Cerebellar cortex (tissue), 1 donor: ENCODE data around the gene TUBB1.

Experiments
- DNase-seq: peaks from one replicate; pipeline ENCODE4 v3.0.0-alpha.2; 2015; ENCODE audit warnings: low spot score

Gene TUBB1

GRCh38 chr20:59042796-59043631 lies 23.8 kb downstream of the TUBB1 start:
- DNase-seq = peak; percentile 84

- no peak for DNase-seq
Observed at GRCh38 chr20:59043698-59044097, 24.5 kb downstream of the TUBB1 start.

DNA sequence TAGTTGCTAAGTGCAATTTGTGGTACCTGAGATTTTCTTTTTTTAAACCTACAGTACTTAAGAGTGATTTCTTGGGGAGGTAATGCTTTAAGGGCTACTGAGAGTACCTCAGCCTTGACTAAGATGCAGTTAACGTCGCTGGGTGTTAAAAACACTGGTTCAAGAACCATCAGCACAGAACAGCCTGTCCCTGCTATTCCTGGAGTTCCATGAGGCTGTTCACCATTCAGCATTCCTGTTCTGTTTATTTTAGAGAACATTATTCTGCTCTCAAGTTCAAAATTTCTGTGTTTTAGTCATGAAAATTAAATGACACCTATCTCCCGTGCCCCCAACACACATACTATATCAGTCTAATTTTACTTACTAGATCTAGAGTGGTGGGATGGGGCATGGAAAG lies 25.1 kb downstream of the TUBB1 start:
- DNase-seq = no peak

DNA sequence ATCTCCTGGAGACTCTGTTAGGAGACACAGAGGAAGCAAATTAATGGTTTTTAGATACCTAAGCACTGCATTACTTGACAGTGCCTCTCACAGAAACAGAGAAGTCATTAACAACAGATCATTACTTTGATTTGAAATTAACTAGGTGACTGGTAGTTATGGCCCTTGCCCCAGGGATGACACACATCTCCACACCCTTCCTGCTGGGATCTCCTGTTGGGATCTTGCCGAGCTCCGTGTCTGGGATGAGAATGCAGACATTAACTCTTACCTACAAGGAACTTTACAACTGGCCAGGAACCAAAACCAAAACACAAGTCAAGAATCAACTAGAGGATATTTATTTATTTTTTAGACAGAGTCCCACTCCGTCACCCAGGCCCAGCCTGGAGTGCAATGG lies 25.6 kb downstream of the TUBB1 start:
- DNase-seq = no peak

DNA sequence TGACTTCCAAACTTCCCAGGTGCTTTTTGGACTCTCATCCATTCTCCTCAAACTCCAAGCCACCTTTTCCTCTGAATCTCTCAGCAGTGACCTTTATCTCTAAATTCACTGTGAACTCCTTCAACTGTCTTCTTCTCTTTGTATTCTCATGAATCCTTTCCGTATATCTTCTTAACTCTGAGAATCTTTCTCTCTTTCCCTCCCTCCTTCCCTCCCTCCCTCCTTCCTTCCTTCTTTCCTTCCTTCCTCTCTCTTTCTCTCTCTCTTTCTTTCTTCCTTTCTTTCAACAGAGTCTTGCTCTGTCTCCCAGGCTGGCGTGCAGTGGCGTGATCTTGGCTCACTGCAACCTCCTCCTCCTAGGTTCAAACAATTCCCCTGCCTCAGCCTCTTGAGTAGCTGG lies 27.6 kb downstream of the TUBB1 start:
- DNase-seq = no peak

- no peak for DNase-seq
Observed at GRCh38 chr20:59047938-59048680, 28.9 kb downstream of the TUBB1 start.

DNA sequence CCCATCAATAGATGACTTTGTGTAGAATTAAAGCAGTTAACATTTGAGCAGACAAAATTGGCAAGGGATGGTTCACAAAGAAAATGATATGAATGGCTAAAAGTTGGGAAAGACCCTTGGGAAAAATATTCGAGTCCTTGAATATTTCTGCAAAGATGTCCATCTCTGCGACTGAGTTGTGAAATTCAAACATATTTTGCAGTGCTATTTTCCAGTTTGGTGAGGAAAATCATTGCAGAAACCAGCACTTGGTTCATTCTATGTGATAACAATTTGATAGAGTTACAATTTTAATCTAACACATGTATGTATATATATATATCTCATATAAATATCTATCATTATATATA lies 29.4 kb downstream of the TUBB1 start:
- DNase-seq = no peak

- no peak for DNase-seq
Observed at GRCh38 chr20:59050437-59050836, 31.2 kb downstream of the TUBB1 start.

GRCh38 chr20:59051666-59052185 lies 32.5 kb downstream of the TUBB1 start:
- no peak for DNase-seq

DNA sequence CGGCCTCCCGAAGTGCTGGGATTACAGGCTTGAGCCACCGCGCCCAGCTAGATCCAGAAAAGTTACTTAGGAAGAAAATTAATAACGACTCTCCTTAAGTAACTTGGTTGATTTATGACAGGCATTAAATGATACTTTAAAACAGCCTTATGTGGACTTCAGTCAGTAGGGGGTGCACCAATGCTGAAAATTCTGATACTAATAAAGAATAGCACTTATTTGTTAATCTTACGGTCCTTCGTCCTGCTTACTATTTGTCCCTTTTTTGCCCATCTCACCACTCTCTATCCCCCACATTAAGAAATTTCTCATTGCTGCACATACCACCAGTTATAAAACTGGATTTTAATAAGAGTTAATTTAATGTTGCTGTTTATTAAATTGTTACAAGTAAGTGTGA lies 36.1 kb downstream of the TUBB1 start:
- no peak for DNase-seq

- DNase-seq = no peak
Observed at GRCh38 chr20:59062081-59062480, 42.9 kb downstream of the TUBB1 start.

DNA sequence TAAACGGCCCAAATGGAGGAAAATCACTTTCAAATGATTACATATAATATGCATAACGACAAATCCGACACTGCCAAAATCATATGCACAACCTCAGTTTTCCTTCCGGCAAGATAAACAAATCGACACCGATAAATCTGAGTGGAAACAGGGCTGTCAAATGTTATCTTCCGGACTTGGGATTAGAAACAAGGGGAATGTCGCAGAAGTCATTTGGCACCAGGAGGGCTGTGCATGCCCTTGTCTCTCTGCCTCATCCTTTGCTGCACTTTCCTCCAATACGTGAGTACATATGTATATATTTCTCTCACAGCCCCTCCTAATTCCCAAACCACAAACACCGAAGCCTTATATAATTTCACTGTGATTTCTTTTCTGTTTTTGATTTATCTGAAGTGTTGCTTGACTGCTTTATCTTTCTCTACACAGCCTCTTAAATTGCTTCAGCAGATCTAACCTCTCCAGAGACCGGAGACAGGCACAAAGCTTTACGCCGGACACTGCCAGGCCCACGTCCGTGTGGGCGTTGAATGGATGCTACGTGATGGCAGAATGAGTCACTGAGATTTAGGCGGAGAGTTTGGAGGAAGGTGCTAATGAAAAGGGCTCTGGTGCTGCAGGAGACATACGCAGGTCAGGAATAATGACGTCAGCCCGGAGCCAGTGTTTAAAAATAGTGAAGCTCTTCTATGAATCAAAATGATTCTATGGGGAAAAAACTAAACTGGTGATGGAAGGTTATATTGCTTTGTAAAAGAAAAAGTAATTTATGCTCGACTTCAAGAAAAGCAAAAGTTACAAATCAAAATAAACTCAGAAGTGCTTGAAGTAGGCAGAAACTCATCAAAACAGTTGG lies 44.4 kb downstream of the TUBB1 start:
- DNase-seq = peak; percentile 46

DNA sequence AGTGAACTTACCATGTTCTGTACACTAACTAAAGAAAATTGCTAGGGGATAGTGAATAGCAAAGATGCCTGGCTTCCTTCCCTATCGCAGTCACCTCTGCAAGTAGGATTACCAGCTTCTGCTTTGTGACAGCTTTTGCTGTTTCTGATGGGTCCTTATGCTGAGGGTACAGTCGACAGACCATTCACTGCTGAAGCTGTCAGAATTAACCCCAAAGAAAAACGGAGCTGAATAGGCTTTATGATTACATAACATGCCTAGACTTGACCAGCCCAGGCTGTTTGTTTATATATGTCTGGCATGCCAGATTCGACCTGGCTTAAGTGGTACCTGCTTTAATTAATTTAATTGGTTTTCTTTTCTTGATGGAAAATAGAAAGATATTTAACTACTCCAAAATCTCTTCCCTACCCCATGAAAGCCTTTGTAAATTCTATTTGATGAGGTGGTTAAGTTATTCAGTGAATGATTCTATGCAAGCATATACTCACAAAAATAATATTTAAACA lies 45.0 kb downstream of the TUBB1 start:
- no peak for DNase-seq

DNA sequence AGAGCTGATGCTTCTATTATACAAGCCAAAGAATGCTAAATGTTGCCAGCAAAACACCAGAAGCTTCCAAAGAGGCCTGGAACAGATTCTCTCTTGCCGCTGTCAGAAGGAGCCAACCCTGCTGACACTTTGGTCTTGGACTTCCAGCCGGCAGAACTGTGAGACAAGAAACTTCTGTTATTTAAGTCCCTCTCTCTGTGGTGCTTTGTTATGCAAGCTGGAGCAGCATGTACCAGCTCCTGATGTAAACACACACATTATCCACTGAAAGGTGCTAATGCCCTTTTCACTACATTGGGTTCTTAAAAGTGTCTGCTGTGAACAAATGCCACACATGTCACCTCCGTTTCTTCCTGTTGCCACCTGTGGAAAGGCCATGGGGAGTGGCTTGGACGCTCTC lies 49.3 kb downstream of the TUBB1 start:
- no peak for DNase-seq

DNA sequence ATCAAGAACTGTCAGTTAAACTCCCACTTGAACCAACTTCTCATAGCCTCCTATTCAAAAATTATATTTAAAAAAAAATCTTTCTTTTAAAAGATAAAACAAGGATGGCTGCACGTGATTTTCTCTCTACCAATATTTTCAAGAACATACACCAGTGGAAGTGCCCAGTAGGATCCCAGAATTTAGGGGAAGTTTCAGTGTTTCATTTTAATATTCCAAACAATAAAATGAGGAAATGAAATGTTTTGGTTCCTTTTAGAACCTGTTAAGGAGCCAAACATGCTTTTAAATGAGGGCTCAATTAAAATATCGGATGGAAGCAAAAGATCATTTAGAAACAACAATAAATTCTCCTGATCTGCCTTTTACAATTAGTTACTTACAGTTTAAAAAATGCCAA lies 49.8 kb downstream of the TUBB1 start:
- no peak for DNase-seq

DNA sequence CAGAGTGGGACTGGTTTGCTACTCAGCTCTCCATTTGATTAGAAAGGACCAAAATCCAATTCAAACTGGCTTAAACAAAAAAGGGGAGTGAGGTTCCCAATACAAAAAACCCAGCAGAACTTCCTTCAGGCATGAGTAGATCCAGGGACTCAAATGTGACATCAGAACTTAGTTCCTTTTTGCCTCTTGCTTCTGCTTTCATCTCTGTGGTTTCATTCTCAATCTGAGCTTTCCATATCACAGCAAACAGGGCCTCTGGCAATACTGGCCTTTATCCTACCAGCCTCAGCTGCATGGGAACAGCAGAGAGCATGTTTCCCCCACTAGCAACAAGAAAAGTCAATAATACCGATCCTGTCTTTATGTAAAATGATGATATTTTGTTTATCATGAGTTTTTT lies 52.0 kb downstream of the TUBB1 start:
- DNase-seq = no peak

DNA sequence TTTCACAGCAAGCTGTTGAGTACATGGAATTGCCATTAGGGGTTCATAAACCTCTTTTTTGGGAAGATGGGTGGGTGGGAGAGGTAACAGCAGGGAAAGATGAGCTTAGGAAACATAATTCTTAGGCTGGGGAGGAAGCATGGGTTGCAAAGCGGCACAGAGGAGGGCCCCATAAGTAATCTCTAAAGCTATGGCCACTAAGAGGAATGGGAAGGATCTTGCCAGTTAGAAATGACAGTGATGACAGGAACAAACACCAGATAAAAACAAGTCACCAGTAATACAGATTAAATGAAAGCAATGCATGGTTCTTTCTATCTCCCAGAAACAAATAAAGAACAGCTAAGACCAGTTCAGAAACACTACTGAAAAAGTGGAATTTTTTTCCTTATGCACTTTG lies 54.4 kb downstream of the TUBB1 start:
- no peak for DNase-seq

DNA sequence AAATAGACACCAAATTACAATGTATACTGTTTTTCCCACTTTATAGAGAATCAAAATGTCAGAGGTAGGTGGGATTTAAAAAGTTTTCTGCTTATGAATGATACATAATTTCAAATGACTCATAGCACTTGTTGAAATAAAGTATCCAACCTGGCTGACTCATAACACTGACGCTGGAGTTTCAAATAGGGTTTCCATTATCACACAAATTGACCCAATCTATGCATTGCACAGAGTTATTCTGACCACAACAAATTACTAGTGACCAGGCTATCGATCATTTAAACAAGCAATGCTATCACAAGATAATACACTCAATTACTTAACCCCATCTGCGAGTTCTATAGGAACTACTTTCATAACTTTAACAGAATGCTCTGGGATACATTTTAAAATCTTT lies 55.2 kb downstream of the TUBB1 start:
- no peak for DNase-seq

- DNase-seq = no peak
Observed at GRCh38 chr20:59075934-59076508, 56.8 kb downstream of the TUBB1 start.
